Activated CD4-positive, alpha-beta T cell treated with anti-CD3 and anti-CD28 coated beads, Interleukin-10, Interleukin-2, amounts not matched to agents 100 ng/mL and 50 ng/mL, durations not matched to agents 16 hours and 8 hours (primary cell): ENCODE data around the gene SPAG7.
"Not testable (repeated sequence)": the region's sequence is repeated elsewhere in the genome, so short reads cannot be mapped to it uniquely, and the experiment has no call there.

ENCODE experiments used
- DNase-seq: peaks from one replicate; pipeline ENCODE4 v3.0.0-alpha.2; 2020

Gene SPAG7

GRCh38 chr17:4935650-4936049 lies 32.0 kb downstream of the SPAG7 start:
- no peak for DNase-seq

GRCh38 chr17:4934173-4934979 lies 33.2 kb downstream of the SPAG7 start:
- DNase-seq, result peak; percentile 37

GRCh38 chr17:4933646-4934045 lies 34.0 kb downstream of the SPAG7 start:
- no peak for DNase-seq

GRCh38 chr17:4932756-4933155 lies 34.9 kb downstream of the SPAG7 start:
- DNase-seq, result no peak

GRCh38 chr17:4931963-4932362 lies 35.7 kb downstream of the SPAG7 start, which contains the start of gene GP1BA:
TSS of gene GP1BA (plus strand) at chr17:4932277. CDS start at chr17:4932605, 328 bp downstream.
- no peak for DNase-seq

GRCh38 chr17:4928881-4929280 lies 38.7 kb downstream of the SPAG7 start:
- DNase-seq, result no peak

- not testable (repeated sequence) for DNase-seq
These were observed 40.9 kb downstream of the SPAG7 start for GRCh38 chr17:4926577-4927335.

GRCh38 chr17:4921320-4921719 lies 46.3 kb downstream of the SPAG7 start:
- DNase-seq, result no peak

- no peak for DNase-seq
These were observed 47.1 kb downstream of the SPAG7 start for GRCh38 chr17:4920351-4921048.

GRCh38 chr17:4919511-4920047 lies 48.0 kb downstream of the SPAG7 start:
- no peak for DNase-seq

GRCh38 chr17:4914551-4914950 lies 53.1 kb downstream of the SPAG7 start:
- DNase-seq, result not testable (repeated sequence)

GRCh38 chr17:4913994-4914393 lies 53.6 kb downstream of the SPAG7 start:
- no peak for DNase-seq
